ENCODE measurements around the gene TTBK2.

GRCh38 chr15:42955518-42955917 lies 34.9 kb upstream of the TTBK2 start:
- TF ChIP-seq POLR2A (IDR thresholded peaks at IDR 0.05; ENCODE audit: low read length), result no peak
- TF ChIP-seq GATA1 (IDR thresholded peaks at IDR 0.05; ENCODE audit: low read depth, low read length), result no peak
